DMS153 treated with DMSO at 0.1 percent for 48 hours (cell line): ENCODE results near the gene CCDC40.

ENCODE experiments used
- DNase-seq: peaks from one replicate; lab custom pipeline; 2025; ENCODE audit not compliant: unreplicated experiment; lab: John Stamatoyannopoulos, UW

Gene CCDC40

DNA sequence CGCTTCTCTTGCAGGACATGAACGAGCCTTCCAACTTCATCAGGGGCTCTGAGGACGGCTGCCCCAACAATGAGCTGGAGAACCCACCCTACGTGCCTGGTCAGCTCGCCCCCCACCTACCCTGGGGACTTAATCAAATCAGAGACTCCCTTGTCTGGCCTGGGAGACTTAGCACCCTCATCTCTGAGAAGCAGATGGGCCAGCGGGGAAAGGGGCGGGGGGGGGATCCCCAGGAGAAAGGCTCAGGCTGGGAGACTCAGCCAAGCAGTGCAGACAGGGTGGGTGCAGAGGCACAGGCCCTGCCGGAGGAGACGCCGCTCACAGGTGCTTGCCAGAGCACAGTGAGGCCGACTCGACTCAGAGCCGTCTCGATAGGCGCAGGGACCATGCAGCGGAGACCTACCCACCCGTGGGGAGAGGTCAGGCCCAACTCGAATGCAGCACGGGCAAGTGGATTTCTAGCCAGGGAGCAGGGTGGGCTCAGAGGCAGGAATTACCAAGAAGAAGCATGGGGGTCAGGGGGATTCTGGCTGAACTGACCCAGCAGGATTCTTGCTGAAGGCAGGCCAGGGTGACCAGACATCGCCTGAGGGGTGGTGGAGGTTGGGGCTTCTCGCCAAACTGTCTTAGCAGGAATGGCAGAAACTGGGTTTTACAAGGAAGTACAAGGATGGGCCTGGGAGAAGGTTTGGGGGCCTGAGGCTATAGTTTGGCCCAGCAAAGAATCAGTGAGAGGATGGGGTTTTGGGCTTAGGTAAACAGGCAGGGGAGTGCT lies 74.7 kb downstream of the CCDC40 start:
- no peak for DNase-seq

DNA sequence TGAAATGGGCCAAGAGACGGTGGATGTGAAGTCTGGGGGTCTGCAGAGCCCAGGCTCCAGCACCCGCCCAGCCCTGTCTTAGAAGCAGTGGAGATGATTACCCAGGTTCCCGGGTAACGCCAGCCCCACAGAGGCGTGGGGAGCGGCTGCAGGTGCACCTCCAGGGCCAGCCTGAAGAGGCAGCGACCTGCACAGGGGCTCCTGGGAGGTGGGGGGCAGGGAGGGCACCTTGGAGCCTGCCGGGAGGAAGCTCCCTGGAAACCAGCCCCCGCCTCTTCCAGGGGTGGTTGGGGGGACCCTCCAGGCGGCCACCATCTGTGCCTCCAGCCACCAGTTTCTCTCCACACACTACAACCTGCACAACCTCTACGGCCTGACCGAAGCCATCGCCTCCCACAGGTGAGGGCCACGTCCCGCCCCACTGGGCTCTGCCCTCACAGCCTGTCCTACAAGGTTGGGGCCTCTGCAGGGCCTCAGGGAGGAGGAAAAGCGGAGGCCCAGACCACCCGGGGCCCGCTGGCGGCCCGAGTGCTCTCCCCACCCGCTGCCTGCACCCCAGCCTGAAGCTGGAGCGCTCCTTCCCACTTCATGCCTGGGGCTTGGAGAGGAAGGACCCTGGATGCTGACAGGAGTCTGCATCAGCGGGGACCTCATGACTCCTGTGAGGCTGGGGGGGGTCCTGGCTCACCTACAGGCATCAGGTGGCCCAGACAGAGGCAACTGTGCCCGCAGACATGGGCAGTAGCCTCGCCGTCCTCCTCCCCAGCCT lies 75.4 kb downstream of the CCDC40 start:
- DNase-seq = no peak

DNA sequence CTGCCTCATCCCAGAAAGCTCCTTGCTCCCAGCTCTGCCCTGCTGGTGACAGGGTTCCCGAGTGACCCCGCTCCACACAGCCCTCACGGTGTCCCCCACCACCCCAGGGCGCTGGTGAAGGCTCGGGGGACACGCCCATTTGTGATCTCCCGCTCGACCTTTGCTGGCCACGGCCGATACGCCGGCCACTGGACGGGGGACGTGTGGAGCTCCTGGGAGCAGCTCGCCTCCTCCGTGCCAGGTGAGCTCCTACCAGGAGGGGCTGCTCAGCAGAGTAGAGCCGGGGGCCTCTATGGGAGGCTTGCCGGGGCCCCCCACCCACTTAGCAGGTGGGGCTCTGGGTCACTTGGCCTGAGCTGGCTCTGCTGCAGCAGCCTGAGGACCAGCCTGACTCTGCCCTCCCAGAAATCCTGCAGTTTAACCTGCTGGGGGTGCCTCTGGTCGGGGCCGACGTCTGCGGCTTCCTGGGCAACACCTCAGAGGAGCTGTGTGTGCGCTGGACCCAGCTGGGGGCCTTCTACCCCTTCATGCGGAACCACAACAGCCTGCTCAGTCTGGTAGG lies 76.1 kb downstream of the CCDC40 start:
- no peak for DNase-seq

DNA sequence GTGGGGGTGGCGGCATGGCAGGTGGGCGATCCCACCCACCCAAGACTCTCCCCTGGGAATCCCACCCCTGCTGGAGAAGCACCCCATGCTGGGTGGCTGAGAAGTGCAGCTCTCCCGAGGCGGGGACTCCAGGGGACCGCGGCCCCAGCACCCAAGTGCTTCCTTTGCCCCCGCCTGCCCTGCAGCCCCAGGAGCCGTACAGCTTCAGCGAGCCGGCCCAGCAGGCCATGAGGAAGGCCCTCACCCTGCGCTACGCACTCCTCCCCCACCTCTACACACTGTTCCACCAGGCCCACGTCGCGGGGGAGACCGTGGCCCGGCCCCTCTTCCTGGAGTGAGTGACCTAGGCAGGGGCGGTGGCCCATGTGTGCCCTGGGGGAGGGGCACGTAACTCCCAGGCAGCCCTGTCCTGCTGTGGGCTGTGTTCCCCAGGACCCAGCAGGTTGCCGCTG lies 76.6 kb downstream of the CCDC40 start:
- DNase-seq = no peak

DNA sequence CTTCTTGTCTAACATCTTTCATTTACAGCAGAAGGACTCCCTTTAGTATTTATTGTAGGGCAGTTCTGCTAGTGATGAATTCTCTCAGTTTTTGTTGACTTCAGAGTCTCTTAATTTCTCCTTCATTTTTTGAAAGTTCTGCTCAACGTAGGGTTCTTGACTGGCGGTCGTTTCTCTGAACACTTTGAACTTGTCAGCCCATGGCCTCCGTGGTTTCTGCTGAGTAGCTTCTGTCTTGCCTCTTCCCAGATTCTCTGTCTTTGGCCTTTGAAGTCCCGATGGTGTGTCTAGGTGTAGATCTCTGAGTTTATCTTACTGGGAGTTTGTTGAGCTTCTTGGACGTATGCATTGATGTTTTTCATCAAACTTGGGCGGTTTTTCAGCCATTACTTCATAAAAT lies 78.3 kb downstream of the CCDC40 start:
- DNase-seq = no peak

DNA sequence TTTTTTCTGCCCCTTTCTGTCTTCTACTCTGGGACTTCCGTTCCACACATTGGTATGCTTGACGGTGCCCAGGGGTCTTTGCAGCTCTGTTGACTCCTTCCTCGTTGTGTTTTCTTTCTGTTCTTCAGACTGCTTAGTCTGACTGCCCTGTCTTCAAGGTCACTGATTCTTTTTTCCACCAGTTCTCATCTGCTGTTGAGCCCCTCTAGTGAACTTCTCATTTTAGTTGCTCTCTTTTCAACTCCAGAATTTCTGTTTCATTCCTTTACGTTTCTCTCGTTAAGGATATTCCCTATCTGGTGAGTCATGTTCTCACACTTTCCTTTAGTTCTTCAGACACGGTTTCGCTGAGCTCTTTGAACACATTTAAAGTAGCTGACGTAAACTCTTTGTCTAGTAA lies 78.7 kb downstream of the CCDC40 start:
- DNase-seq = no peak

DNA sequence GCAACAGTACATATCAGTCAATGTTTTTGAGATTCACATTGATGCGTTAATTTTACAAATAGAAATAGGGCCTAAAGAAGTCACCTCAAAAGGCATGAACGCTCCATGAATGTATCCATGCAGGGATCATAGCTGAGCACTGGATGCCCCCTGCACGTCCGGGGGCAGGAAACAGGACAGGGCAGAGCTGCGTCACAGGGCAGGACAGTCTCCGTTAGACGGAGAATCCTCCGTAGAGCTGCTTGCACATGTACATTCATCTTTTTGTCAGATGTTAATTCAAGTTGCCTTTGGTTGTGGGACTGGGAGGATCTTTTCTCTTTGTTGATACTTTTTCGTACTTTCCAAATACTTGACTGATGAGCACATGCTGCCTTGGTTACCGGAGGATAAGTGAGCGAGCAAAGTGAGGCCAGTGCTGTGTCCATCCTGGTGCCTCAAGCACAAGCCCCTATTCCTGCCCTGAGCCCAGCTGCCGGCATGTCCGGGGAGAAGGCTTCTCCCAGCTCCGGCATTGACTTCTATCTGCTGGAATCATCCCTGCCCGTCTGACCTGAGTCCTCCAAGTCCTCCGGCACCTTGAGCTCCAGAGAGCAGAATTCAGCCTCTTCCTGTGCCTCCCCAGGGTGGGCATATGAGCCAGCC lies 80.0 kb downstream of the CCDC40 start:
- DNase-seq = no peak

DNA sequence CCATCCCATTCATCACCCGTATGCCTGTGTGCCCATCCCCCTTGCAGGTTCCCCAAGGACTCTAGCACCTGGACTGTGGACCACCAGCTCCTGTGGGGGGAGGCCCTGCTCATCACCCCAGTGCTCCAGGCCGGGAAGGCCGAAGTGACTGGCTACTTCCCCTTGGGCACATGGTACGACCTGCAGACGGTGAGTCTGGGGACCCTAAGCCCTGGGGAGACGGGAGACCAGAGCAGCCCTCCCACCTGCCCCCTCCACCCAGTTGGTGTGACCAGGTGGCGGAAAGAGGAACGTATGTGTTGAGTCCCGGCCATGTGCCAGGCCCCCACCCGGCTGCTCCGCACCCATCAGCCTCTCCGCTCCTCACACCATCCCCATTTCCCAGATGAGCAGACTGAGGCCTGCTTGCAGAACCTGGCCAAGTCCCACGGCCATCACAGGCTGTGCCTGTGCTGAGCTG lies 80.5 kb downstream of the CCDC40 start:
- no peak for DNase-seq

DNA sequence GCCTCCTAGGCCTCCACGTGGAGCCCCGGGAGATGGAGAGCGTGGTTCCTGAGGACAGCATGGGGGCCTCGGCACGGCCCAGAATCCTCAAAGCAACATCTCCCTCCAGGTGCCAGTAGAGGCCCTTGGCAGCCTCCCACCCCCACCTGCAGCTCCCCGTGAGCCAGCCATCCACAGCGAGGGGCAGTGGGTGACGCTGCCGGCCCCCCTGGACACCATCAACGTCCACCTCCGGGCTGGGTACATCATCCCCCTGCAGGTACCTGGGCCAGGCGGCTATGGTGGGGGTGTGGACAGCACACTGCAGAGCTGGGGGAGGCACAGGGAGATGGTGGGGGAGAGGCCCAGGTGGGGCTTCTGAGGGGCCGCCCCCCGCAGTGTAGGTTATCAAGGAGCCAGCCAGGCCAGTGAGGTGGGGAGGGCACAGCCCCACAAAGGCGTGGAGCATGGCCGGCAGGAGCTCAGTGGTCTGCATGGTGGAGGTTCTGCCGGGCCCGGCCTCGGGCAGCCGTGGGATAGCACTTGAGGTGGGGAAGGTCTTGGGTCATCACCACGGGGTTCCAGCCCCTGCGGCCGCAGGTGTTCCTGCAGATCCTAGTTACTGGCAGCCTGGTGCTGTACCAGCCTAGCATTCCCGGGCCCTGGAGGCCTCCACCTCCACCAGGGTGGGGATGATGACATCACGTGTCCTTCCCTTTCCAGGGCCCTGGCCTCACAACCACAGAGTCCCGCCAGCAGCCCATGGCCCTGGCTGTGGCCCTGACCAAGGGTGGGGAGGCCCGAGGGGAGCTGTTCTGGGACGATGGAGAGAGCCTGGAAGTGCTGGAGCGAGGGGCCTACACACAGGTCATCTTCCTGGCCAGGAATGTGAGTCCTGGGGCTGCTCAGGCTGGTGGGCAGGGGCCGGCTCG lies 81.3 kb downstream of the CCDC40 start:
- no peak for DNase-seq

DNA sequence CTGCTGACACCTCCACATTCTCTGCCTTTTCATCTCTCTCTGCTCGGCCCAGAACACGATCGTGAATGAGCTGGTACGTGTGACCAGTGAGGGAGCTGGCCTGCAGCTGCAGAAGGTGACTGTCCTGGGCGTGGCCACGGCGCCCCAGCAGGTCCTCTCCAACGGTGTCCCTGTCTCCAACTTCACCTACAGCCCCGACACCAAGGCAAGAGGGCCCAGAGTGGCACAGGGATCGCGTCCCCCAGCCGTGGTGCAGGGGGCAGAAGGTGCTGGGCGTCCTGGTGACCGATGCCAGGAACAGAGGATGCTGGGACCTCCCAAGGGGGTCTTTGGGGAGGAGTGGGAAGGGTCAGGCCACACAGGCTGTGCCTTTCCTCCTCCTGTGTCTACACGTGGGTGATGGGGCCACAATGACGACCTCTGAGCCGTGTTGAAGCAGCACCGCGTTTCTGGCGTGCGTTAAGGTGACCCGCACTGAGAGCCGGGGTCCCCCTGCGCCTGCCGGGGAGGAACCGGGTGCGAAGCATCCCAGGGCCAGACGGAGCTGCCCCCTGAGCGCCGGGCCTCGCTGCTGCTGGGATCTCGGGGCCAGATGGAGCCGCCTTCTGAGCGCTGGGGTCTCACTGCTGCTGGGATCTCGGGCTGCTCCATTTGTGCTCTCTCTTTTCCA lies 82.3 kb downstream of the CCDC40 start:
- DNase-seq = no peak

DNA sequence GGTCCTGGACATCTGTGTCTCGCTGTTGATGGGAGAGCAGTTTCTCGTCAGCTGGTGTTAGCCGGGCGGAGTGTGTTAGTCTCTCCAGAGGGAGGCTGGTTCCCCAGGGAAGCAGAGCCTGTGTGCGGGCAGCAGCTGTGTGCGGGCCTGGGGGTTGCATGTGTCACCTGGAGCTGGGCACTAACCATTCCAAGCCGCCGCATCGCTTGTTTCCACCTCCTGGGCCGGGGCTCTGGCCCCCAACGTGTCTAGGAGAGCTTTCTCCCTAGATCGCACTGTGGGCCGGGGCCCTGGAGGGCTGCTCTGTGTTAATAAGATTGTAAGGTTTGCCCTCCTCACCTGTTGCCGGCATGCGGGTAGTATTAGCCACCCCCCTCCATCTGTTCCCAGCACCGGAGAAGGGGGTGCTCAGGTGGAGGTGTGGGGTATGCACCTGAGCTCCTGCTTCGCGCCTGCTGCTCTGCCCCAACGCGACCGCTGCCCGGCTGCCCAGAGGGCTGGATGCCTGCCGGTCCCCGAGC lies 82.9 kb downstream of the CCDC40 start:
- DNase-seq = no peak

DNA sequence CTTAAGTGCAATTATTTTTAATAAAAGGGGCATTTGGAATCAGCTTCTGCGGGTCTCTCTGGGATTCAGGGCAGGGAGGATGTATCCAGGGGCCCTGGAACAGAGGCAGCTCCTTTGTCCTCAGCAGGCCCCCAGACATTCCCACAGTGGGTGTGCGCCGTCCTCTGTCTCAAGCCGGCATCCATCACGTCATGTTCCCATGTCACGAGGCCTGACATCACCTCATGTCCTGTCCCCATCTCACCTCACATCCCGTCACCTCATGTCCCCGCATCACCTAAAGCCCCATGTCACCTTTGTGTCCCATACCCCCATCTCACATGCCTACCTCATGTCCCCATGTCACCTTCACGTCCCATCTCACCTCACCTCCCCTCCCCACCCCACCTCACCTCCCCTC lies 83.4 kb downstream of the CCDC40 start:
- no peak for DNase-seq

DNA sequence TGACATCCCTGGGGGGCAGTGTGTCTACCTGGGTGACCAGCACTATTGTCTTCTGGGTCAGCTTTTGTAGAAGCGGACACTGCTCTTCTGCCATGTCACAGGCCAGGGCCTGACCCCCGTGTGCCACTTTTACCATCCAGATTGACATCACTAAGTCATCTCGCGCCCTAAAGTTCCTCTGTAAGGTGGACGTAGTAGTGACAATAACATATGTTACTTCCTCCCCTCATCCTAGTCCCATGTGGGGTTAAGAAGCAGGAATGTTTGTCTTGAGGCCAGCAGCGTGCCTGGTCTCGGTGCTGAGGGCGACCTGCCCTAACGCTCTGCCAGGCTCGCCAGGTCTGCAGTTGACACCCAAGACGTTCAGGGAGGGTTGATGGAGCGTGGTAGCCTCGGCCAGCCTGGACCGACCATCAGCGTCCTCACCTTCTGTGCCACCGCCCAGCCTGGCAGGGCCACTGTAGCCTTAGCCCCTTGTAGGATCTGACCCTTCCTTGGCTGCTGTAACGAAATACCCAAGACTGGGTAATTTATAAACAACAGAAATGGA lies 85.7 kb downstream of the CCDC40 start:
- no peak for DNase-seq

DNA sequence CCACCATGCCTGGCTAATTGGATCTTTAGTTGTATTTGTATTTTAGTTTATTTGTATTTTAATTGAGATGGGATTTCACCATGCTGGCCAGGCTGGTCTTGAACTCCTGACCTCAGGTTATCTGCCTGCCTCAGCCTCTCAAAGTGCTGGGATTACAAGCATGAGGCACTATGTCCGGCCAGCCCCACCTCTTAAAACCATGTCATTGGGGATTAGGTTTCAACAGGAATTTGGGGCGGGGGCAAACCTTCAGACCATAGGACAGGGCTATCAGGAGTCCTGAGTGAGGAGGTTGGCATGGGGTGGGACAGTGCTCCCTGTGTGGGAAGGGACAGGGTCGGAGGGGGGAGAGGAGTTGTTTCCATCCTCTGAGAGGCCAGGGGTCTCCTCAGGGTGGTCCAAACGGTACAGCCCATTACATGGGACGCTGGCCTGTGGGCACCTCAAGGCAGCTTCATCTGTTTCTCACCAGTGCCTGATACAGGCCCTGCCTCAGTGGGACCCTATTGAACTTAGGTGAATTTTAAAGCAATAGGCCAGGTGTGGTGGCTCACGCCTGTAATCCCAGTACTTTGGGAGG lies 86.6 kb downstream of the CCDC40 start:
- no peak for DNase-seq

DNA sequence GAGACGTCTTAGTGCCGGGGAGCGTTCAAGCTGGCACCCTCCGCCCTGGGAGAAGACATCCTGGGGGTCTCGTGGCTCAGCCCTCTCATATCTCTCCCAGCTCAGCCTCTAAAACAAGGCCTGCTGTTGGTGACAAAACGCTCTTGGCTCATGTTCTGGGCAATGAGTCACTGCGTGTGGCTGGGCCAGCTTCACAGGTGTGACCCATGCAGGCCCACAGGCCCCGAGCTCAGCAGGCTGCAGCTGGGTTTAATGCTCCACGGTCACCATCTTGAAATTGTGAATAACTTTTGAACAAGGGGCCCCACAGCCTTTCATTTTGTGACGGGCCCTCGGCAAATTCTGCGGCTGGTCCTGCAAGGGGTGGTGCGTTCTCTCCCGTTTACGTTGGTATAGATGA lies 87.3 kb downstream of the CCDC40 start:
- DNase-seq = no peak

DNA sequence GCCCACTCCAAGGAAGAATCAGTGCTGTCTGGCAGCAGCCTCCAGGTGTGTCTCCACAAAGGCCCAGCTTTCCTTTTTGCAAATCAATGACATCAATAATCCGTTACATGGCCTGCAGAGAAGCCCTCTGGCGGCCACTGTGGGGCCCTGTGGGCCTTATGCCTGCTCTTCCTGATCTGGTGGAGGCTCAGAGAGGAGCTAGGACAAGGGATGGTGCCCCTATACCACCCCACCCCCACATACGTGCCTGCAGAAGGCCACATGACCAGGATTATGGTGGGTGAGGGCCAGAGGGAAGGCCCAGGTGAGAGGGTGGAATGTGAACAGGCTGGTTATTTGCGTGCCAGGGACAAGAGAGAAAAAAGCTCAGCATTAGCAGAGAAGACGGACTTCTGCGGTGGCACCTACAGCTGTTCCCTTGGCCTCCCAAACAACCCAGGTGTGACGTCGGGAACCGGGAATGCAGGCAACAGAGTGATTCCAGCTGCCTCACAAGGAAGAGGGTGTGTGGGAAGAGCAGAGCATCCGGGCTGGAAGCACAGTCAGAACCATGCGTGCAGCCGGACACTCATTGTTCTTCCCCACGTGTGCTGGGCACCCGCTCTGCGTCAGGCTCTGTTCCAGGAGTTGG lies 88.0 kb downstream of the CCDC40 start:
- DNase-seq = peak; percentile 41

DNA sequence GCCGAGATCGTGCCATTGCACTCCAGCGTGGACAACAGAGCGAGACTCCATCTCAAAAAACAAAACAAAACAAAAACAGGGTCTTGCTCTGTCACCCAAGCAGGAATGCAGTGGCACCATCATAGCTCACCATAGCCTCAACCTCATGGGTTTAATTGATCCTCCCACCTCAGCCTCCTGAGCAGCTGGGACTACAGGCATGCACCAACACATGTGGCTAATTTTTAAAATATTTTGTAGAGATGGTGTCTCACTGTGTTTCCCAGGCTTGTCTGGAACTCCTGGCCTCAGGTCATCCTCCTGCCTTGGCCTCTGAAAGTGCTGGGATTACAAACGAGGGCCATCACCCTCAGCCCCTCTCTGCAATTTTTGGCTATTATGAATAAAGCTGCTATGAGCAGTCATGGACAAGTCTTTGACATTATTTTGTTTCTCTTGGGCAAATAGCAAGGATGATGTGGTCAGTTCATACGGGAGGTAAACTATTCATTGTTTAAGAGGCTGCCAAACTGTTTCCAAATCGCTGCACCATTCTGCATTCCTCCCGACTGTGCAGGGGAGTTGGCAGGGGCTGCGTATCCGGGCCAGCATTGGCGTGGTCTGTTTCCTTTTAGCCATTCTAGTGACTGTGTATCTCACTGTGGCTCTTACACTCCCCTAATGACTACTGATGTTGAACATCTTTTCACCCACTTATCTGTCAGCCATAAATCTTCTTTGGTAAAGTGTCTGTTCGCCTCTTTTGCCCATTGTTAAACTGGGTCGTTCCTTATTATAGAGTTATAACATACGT lies 89.4 kb downstream of the CCDC40 start:
- DNase-seq = no peak

DNA sequence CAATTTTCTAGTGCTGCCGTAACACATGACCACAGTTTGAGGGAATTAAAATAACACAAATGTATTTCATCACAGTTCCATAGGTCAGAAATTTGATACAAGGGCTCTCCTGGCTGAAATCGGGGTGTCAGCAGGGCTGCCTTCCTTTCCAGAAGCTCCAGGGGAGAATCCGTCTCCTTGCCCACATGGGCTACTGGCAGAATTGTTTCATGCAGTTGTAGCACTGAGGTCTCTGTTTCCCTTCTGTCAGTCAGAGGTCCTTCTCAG lies 89.9 kb downstream of the CCDC40 start:
- no peak for DNase-seq
